H7 (cell line): ENCODE data around the gene TMEM256. TPM values are rescaled to one million over a fixed set of nuclear protein-coding genes. Genes with fewer than 3 reads are reported as not detected.
A peak's percentile ranks its signal among the peaks of the same experiment; 100 is the strongest.

Experiments
- DNase-seq: peaks from one replicate; pipeline ENCODE4 v3.0.0; 2012
- H3K27me3 ChIP-seq: 2 replicates; pipeline ENCODE4 v1.6.0; 2011; ENCODE audit warnings: mild to moderate bottlenecking, low read length; ENCODE audit not compliant: control insufficient read depth, insufficient read depth
- H3K36me3 ChIP-seq: replicated peaks from 2 replicates; pipeline ENCODE4 v1.5.1; 2011; ENCODE audit warnings: low read length; ENCODE audit not compliant: control insufficient read depth, insufficient read depth
- H3K4me3 ChIP-seq: 2 replicates; pipeline ENCODE4 v1.5.1; 2011; ENCODE audit warnings: low read depth, mild to moderate bottlenecking, control low read depth, low read length, moderate library complexity; ENCODE audit not compliant: insufficient read depth
- total RNA-seq: library from RNA; depleted of rRNA; stranded (reverse); fragments of >200 nt; shearing (Covaris generic); gene quantifications from 2 replicates; pipeline ENCODE4 v1.2.3, GENCODE V29; 2014

TMEM256 gene
- total RNA-seq, 1 experiment from 2014 or later: 280 TPM

GRCh38 chr17:7407485-7408251 is 3.8 kb upstream of the TMEM256 start, which contains the start of gene NLGN2:
Gene NLGN2 (plus strand): TSS chr17:7407845. CDS start chr17:7408256, 411 bp downstream.
- H3K4me3 ChIP-seq: peak within 1 kb of the TSS; percentile 36

GRCh38 chr17:7407082-7407481 is 3.2 kb upstream of the TMEM256 start:
- Histone ChIP-seq H3K4me3 (no peak overlapping the region), H3K36me3 (peaks cover 11% of the 10 kb centered on the region), H3K27me3 (peaks cover 11% of the 10 kb centered on the region)
- DNase-seq: peak; percentile 73

More at GRCh38 chr17:7407485-7408251, 3.8 kb upstream of the TMEM256 start, which contains the start of gene NLGN2:
- Histone ChIP-seq H3K36me3 (peaks cover 11% of the 10 kb centered on the region), H3K27me3 (peaks cover 11% of the 10 kb centered on the region)
- peak; percentile 82 for DNase-seq

- Histone ChIP-seq H3K4me3 (peak overlapping the region; percentile 82), H3K27me3 (peaks cover 11% of the 10 kb centered on the region), H3K36me3 (peaks cover 11% of the 10 kb centered on the region)
- peak; percentile 79 for DNase-seq
Measured at GRCh38 chr17:7406235-7406825, 2.4 kb upstream of the TMEM256 start.

- DNase-seq: peak; percentile 89
- Histone ChIP-seq H3K36me3 (peaks cover 13% of the 10 kb centered on the region), H3K4me3 (peak overlapping the region; percentile 82), H3K27me3 (peaks cover 11% of the 10 kb centered on the region)
Measured at GRCh38 chr17:7405350-7406234, 1.7 kb upstream of the TMEM256 start.

- peak; percentile 95 for DNase-seq
- peaks cover 11% of the 10 kb centered on the region for H3K27me3 ChIP-seq
- peak overlapping the region; percentile 82 for H3K4me3 ChIP-seq
- H3K36me3 ChIP-seq: peaks cover 9% of the 10 kb centered on the region
Measured at GRCh38 chr17:7404737-7405349, 946 bp upstream of the TMEM256 start.

- DNase-seq: peak; percentile 91
- peaks cover 4% of the 10 kb centered on the region for H3K36me3 ChIP-seq
- H3K27me3 ChIP-seq: peaks cover 7% of the 10 kb centered on the region
- H3K4me3 ChIP-seq: peak overlapping the region; percentile 87
Measured at GRCh38 chr17:7403727-7403976, 245 bp downstream of the TMEM256 start.

GRCh38 chr17:7403043-7403726 is 712 bp downstream of the TMEM256 start:
- DNase-seq: no peak
- Histone ChIP-seq H3K27me3 (peaks cover 5% of the 10 kb centered on the region), H3K4me3 (peak overlapping the region; percentile 87), H3K36me3 (peaks cover 4% of the 10 kb centered on the region)

GRCh38 chr17:7398612-7399011 is 5.3 kb downstream of the TMEM256 start:
- Histone ChIP-seq H3K4me3 (no peak overlapping the region), H3K36me3 (peaks cover 4% of the 10 kb centered on the region), H3K27me3 (no peaks in the 10 kb centered on the region)
- DNase-seq: no peak

- DNase-seq: peak; percentile 31
- Histone ChIP-seq H3K36me3 (peaks cover 7% of the 10 kb centered on the region), H3K27me3 (no peaks in the 10 kb centered on the region), H3K4me3 (no peak overlapping the region)
Measured at GRCh38 chr17:7396147-7396546, 7.8 kb downstream of the TMEM256 start.

- Histone ChIP-seq H3K4me3 (peak within 1 kb of the TSS; percentile 68), H3K27me3 (no peaks in the 10 kb centered on the region), H3K36me3 (peaks cover 7% of the 10 kb centered on the region)
- peak; percentile 99 for DNase-seq
Measured at GRCh38 chr17:7394452-7395191, 9.3 kb downstream of the TMEM256 start, which contains the start of gene PLSCR3. Gene PLSCR3 (minus strand): TSS chr17:7394525. CDS start chr17:7394110, 415 bp downstream.

- Histone ChIP-seq H3K4me3 (peak overlapping the region; percentile 68), H3K36me3 (peaks cover 12% of the 10 kb centered on the region), H3K27me3 (no peaks in the 10 kb centered on the region)
- peak; percentile 97 for DNase-seq
Measured at GRCh38 chr17:7393613-7394451, 10.1 kb downstream of the TMEM256 start.

GRCh38 chr17:7392696-7393612 is 10.9 kb downstream of the TMEM256 start:
- peak; percentile 81 for DNase-seq
- peaks cover 12% of the 10 kb centered on the region for H3K36me3 ChIP-seq

More at GRCh38 chr17:7392696-7393612, 10.9 kb downstream of the TMEM256 start:
- Histone ChIP-seq H3K27me3 (no peaks in the 10 kb centered on the region), H3K4me3 (peak overlapping the region; percentile 68; the same call in 1 of the 2 replicates)
